ENCODE measurements around the gene VPS54. TPM values are rescaled to one million over a fixed set of nuclear protein-coding genes. Genes with fewer than 3 reads are reported as not detected.
"Not testable (repeated sequence)": the region's sequence is repeated elsewhere in the genome, so short reads cannot be mapped to it uniquely, and the experiment has no call there.

VPS54 gene
- polyA plus RNA-seq, 4 donors, result 41.2 to 53.9 (median 52.0) TPM

- DNase-seq (ENCODE audit: low read depth in 4 of 4, low spot score in 3 of 4), result not testable (repeated sequence)
Measured at GRCh38 chr2:63994329-63995070, 24.7 kb downstream of the VPS54 start.

GRCh38 chr2:63993871-63994270 lies 25.4 kb downstream of the VPS54 start:
- no peak for DNase-seq (ENCODE audit: low read depth in 4 of 4, low spot score in 3 of 4)

- not testable (repeated sequence) for DNase-seq (ENCODE audit: low read depth in 4 of 4, low spot score in 3 of 4)
Measured at GRCh38 chr2:63993130-63993584, 26.1 kb downstream of the VPS54 start.

DNA sequence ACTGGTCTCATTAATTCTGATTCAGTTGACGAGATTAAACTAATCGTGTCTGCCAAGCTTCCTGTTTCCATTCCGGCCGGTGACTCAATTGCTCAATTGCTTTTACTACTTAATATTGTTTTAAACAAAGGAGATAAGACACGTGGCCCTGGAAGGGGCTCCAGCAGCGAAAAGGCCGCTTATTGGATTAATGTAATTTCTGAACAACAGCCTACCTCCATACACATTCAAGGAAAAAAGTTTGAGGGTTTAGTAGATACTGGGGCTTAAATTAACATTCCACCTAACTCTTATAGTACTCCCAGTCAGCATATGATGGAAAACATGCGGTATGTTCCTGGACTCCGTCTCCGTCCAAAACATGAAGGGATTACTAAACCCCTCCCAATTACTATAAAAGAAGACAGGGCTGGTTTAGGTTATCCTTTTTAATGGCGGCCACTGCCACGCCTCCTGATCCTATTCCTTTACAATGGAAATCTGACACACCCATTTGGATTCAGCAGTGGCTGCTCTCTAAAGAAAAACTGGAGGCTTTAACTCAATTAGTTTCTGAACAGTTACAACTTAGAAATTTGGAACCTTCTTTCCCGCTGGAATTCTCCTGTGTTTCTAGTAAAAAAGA lies 27.1 kb downstream of the VPS54 start:
- DNase-seq (ENCODE audit: low read depth in 4 of 4, low spot score in 3 of 4), result no peak

GRCh38 chr2:63991173-63991999 lies 27.8 kb downstream of the VPS54 start:
- DNase-seq (ENCODE audit: low read depth in 4 of 4, low spot score in 3 of 4), result not testable (repeated sequence)

DNA sequence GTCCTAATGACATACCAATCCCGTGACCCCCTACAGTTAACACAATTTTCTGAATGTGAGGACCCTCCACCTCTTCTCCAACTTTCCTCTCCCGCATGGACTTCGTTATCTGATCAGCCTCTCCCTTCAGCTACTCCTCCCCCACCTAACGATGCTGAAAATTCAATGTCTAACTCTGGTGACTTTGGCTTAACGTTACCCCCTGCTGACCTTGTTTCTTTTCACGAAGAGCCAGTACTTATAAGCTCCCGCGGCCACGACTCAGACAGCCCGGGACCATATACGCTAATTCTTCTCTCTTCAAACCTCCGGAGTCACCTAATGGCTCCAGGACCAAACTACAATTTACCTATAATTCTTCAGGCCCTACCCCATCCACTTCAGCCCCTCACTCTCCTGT lies 29.2 kb downstream of the VPS54 start:
- no peak for DNase-seq (ENCODE audit: low read depth in 4 of 4, low spot score in 3 of 4)

DNA sequence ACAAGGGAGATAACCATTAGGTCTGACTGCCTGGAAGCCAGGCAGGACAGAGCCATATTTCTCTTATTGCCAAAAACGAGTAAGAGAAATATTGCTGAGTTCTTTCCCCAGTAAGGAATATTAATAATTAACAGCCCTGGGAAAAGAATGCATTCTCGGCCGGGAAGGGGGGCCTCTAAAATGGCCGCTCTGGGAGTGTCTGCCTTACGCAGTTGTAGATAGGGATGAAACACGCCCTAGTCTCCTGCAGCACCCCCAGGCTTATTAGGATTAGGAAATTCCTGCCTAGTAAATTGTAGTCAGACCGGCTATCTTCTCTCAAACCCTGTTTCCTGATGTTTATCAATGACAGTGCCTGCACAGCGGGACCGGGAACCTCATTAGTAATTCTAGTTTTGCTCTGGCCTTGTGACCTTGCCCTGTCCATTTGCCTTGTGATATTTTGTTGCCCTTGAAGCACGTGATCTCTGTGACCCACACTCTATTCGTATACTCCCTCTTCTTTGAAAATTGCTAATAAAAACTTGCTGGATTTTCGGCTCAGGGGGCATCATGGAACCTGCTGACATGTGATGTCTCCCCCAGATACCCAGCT lies 30.3 kb downstream of the VPS54 start:
- DNase-seq (ENCODE audit: low read depth in 4 of 4, low spot score in 3 of 4), result not testable (repeated sequence)

DNA sequence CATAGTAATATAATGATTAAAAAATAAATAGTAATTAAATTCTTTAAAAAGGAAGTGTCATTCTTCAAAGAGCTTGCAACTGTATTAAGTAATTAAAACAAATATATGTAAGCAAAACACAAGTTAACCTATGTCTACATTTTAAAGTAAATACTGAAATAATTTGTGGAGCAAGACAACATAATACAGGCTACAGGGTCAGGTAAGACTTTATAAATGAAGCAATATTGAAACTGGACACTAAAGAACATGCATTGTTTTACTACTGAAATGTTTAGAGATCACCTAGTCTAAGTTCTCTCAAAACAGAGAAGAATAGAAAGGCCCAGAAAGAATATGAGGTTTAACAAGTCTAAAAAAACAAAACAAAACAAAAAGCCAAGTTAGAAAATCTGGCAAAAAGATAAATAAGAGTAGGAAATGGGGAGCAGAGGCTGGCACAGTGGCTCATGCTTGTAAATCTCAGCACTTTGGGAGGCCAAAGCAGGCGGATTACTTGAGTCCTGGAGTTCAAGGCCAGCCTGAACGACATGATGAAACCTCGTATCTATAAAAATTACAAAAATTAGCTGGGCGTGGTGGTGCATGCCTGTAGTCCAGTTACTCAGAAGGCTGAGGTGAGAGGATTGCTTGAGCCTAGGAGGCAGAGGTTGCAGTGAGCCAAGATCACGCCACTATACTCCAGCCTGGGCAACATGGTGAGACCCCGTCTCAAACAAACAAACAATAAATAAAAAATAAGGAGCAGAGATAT lies 34.4 kb downstream of the VPS54 start:
- DNase-seq (ENCODE audit: low read depth in 4 of 4, low spot score in 3 of 4), result no peak

DNA sequence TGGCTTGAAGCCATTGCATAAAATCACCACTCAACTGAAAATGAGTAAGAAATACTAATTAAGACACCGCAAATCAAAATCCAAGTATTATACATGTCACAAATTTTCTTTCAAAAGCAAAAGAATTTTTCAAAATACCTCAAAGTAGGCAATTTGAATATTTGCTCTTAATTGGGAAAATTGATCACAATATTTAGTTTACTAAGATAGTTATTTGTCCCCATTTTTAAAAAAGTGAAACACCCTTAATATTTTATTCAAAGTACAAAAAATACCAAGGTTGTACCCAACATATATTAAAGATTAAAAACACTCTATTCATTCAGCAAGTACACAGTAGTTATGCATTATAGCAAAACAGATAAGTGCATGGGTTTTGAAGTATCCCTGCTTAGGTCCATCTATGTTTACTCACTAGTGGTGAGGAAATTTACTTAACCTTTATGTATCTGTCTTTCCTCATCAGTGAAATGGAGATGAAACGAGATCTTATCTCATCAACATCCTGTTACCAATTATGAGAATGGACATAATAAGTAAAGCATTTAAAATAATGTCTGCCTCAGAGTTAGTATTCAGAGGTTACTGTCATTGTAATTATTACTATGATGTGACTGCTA lies 35.1 kb downstream of the VPS54 start:
- no peak for DNase-seq (ENCODE audit: low read depth in 4 of 4, low spot score in 3 of 4)

DNA sequence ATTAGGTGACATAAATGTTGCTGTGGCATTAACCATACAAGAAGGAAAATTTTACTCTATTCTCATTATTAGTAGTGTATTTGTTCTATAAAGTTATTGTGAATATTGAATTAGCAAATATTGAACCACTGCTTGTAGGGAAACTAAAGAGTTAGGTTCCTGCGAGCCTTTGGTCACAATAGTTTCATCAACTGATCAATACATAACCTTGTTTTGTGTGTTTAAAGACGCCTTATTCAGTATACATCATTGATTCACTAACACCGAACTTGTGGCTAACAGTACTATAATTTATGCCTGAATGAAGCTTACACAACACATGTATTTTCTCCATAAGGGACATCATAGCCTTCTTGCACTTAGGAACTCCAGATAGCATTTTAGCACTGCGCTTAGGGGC lies 36.9 kb downstream of the VPS54 start:
- no peak for DNase-seq (ENCODE audit: low read depth in 4 of 4, low spot score in 3 of 4)

GRCh38 chr2:63981702-63982103 lies 37.5 kb downstream of the VPS54 start:
- DNase-seq (ENCODE audit: low read depth in 4 of 4, low spot score in 3 of 4), result no peak

DNA sequence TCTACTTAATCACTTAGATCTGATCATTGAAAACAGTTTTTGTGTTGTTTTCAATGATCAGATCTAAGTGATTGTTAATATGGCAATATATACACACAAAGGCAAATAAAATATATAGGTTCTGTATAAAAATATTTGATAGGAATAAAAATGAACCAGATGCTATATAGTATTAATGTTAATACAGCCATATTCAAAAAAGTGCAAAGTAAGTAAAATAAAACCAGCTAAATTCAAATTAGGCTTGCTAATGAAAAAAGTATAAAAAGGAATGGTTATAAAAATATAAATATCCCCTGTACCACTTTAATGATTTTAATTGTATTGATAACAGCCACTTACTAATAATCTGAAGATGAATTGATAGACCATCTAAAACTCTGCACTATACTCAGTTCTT lies 38.4 kb downstream of the VPS54 start:
- no peak for DNase-seq (ENCODE audit: low read depth in 4 of 4, low spot score in 3 of 4)

DNA sequence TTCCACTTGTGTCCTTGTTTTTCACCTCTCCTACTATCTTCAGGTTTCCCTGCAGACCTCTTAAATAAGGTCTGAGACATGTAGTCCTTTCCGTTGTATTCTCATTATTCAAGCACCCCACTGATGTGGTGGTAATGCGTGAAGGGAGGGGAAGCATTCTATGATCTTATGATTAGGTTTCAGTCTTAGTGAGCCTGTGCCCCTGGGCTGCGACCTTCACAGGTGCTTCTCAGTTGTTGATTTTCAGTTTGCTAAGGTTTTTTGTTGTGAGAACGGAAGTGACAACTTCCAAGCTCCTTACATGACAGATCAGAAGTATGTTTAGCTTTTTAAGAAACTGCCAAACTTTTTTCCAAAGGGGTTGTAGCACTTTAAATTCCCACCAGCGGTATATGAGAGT lies 41.3 kb downstream of the VPS54 start:
- DNase-seq (ENCODE audit: low read depth in 4 of 4, low spot score in 3 of 4), result no peak

DNA sequence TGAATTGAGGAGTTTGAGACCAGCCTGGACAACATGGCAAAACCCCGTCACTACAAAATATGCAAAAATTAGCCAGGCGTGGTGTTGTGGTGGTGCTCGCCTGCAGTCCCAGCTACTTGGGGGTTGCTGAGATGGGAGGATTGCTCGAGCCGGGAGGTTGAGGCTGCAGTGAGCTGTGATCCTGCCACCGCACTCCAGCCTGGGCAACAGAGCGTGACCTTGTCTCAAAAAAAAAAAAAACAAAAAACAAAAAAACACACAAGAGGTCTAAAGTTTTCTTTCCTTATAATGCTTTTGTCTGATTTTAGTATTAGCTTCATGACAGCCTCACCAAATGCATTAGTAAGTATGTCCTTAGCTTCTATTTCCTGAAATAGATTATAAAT lies 43.1 kb downstream of the VPS54 start:
- DNase-seq (ENCODE audit: low read depth in 4 of 4, low spot score in 3 of 4), result no peak

- DNase-seq (ENCODE audit: low read depth in 4 of 4, low spot score in 3 of 4), result no peak
Measured at GRCh38 chr2:63975437-63976124, 43.6 kb downstream of the VPS54 start.

- not testable (repeated sequence) for DNase-seq (ENCODE audit: low read depth in 4 of 4, low spot score in 3 of 4)
Measured at GRCh38 chr2:63975036-63975435, 44.2 kb downstream of the VPS54 start.

DNA sequence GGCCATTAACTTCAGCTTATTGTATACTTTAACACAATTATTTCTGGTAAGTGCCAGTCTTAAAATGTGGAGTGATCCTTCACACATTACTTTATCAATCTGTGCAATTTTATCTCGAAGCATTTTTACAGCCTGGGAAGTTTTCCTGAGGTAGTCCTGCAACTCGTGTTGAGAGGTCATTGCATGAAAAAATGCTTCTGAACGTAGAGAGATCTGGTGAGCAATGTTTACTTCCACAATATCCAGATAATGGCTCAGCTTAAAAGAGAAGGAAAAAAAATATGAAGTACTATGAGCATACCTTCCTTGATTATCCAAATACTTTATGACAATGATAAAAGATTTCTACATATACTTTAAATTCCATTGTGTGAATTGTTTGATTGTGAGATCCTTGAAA lies 57.0 kb downstream of the VPS54 start:
- DNase-seq (ENCODE audit: low read depth in 4 of 4, low spot score in 3 of 4), result no peak

DNA sequence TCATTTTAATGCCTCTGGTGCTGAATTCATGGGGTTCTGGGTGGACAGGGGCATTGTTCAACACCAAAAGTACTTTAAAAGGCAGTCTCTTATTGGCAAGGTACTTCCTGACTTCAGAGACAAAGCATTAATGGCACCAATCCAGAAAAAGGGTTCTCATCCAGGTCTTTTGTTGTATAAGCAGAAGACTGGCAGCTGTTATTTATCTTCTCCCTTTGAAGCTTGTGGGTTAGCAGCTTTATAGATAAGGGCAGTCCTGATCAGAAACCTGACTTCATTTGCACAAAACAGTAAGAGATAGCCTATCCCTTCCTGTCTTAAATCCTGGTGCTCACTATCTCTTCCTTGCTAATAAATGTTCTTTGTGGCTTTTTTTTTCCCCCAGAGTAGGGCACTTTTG lies 68.8 kb downstream of the VPS54 start:
- no peak for DNase-seq (ENCODE audit: low read depth in 4 of 4, low spot score in 3 of 4)

GRCh38 chr2:63942788-63943187 lies 76.4 kb downstream of the VPS54 start:
- DNase-seq (ENCODE audit: low read depth in 4 of 4, low spot score in 3 of 4), result no peak

Measured in right renal pelvis (tissue), 4 donors.